ENCODE measurements around the gene GYPE.
"Not testable (repeated sequence)": the region's sequence is repeated elsewhere in the genome, so short reads cannot be mapped to it uniquely, and the experiment has no call there.

Gene GYPE

GRCh38 chr4:143869925-143870324 lies 35.4 kb downstream of the GYPE start:
- not testable (repeated sequence) for DNase-seq (ENCODE audit: low spot score)

GRCh38 chr4:143862716-143863115 lies 42.6 kb downstream of the GYPE start:
- not testable (repeated sequence) for DNase-seq (ENCODE audit: low spot score)

GRCh38 chr4:143858456-143858855 lies 46.9 kb downstream of the GYPE start:
- DNase-seq (ENCODE audit: low spot score), result no peak

- DNase-seq (ENCODE audit: low spot score), result not testable (repeated sequence)
These were observed 47.7 kb downstream of the GYPE start for GRCh38 chr4:143857391-143858336.

GRCh38 chr4:143856017-143856557 lies 49.3 kb downstream of the GYPE start:
- DNase-seq (ENCODE audit: low spot score), result not testable (repeated sequence)

GRCh38 chr4:143854645-143855044 lies 50.7 kb downstream of the GYPE start:
- not testable (repeated sequence) for DNase-seq (ENCODE audit: low spot score)

GRCh38 chr4:143849296-143849695 lies 56.1 kb downstream of the GYPE start:
- DNase-seq (ENCODE audit: low spot score), result not testable (repeated sequence)

- DNase-seq (ENCODE audit: low spot score), result not testable (repeated sequence)
These were observed 61.9 kb downstream of the GYPE start for GRCh38 chr4:143843506-143843832.

GRCh38 chr4:143842624-143843505 lies 62.5 kb downstream of the GYPE start:
- not testable (repeated sequence) for DNase-seq (ENCODE audit: low spot score)

- DNase-seq (ENCODE audit: low spot score), result not testable (repeated sequence)
These were observed 65.9 kb downstream of the GYPE start for GRCh38 chr4:143839413-143839812.

GRCh38 chr4:143834196-143834595 lies 71.2 kb downstream of the GYPE start:
- DNase-seq (ENCODE audit: low spot score), result not testable (repeated sequence)

GRCh38 chr4:143833676-143834075 lies 71.7 kb downstream of the GYPE start:
- not testable (repeated sequence) for DNase-seq (ENCODE audit: low spot score)

- DNase-seq (ENCODE audit: low spot score), result not testable (repeated sequence)
These were observed 74.8 kb downstream of the GYPE start for GRCh38 chr4:143830576-143830975.

GRCh38 chr4:143829239-143829620 lies 76.1 kb downstream of the GYPE start:
- DNase-seq (ENCODE audit: low spot score), result not testable (repeated sequence)
